ENCODE data around the gene PAX2.

DNA sequence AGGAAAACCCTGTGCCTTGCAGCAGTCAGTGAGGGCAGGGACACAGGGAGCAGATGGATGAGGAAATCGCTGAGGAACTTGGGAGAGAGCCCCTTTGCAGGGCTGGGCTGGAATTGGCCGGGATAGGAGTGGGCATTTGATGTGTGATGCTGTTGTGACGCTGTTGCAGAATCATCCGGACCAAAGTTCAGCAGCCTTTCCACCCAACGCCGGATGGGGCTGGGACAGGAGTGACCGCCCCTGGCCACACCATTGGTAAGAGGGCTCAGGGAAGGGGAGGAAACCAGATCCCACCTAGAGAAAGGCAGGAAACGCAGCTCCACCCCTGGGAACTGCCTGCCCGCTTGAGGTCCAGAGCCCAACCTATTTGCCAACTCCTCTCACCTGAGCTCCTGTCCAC, 33.9 kb downstream of the PAX2 start:
- TF ChIP-seq, protein P1, sequence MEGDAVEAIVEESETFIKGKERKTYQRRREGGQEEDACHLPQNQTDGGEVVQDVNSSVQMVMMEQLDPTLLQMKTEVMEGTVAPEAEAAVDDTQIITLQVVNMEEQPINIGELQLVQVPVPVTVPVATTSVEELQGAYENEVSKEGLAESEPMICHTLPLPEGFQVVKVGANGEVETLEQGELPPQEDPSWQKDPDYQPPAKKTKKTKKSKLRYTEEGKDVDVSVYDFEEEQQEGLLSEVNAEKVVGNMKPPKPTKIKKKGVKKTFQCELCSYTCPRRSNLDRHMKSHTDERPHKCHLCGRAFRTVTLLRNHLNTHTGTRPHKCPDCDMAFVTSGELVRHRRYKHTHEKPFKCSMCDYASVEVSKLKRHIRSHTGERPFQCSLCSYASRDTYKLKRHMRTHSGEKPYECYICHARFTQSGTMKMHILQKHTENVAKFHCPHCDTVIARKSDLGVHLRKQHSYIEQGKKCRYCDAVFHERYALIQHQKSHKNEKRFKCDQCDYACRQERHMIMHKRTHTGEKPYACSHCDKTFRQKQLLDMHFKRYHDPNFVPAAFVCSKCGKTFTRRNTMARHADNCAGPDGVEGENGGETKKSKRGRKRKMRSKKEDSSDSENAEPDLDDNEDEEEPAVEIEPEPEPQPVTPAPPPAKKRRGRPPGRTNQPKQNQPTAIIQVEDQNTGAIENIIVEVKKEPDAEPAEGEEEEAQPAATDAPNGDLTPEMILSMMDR (IDR thresholded peaks at IDR 0.05), result no peak
- no peak for TF ChIP-seq POLR2A (IDR thresholded peaks at IDR 0.05)
